HAP-1 (cell line): ENCODE measurements around the gene UBL4A.

Experiments used
- DNase-seq, 2 experiments: peaks; one replicate each; pipeline ENCODE4 v3.0.0-alpha.2; 2016 to 2020; ENCODE audit warnings: low spot score in 2 of 2
- H3K27me3 ChIP-seq: fragments of 250-450 bp; sonication (Bioruptor Pico); 2 replicates; pipeline ENCODE4 v1.5.1; 2020; ENCODE audit warnings: low read depth, mild to moderate bottlenecking, moderate library complexity
- H3K36me3 ChIP-seq: fragments of 250-450 bp; sonication (Bioruptor Pico); replicated peaks from 2 replicates; pipeline ENCODE4 v1.5.1; 2020; ENCODE audit warnings: mild to moderate bottlenecking
- H3K4me1 ChIP-seq: fragments of 250-450 bp; sonication (Bioruptor Pico); 2 replicates; pipeline ENCODE4 v1.5.1; 2020; ENCODE audit warnings: mild to moderate bottlenecking
- H3K4me3 ChIP-seq: fragments of 250-450 bp; sonication (Bioruptor Pico); 2 replicates; pipeline ENCODE4 v1.5.1; 2020; ENCODE audit warnings: mild to moderate bottlenecking, moderate library complexity
- H3K9me3 ChIP-seq: fragments of 250-450 bp; sonication (Bioruptor Pico); 2 replicates; pipeline ENCODE4 v1.5.1; 2020; ENCODE audit warnings: mild to moderate bottlenecking, moderate library complexity
- in situ Hi-C: fragments of 300-500 bp; cut with MboI; formaldehyde crosslinking; loops from 3 replicates; pipeline ENCODE4 v1.14.3; 2020; ENCODE audit warnings: low sequenced_read_pairs, inconsistent platforms, mixed read lengths

Gene UBL4A

DNA sequence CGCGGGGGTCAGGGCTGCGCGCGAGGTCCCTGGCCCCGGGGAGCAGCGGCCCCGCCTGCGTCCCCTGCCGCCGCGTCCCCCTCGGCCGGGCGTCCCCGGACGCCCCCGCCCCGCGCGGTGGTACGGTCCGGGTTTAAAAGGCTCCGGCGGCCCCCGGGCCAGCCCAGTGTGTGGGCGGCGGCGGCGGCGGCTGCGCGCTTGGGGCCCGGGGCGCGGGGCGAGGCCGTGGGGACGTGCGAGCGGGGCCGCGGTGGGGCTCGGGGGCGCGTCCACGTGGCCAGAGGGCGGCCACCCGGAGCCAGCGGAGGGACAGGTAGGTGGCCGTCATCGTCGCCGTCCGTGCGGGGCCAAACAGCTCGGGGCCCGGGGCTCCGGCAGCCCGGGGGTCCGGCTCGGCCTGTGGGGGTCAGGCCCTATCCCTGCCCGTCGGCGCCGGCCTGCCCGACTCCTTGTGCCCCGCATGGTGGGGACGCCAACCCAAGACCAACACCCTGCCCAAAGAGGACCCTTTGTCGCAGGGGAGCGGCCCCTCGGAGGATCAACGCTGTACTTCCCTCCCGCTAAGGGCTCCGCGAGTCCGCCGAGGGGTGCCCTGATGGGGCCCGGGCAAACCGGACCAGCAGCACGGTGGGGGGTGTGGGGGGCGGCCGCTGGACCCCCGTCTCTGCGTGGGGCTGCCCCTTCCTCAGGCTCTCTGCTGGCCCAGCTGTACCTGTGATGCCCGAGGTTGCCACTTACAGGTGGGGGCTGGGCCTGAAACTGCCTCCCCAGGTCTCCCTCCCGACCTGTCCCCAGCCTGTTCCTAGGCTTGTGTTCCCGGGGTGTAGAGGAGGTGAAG lies 28.1 kb downstream of the UBL4A start, which contains the start of gene PLXNA3:
TSS of gene PLXNA3 (plus strand) at position 166 of the 838 bp plus-strand sequence. CDS start 1,903 bp downstream, outside the sequence.
- Histone ChIP-seq H3K9me3 (no peaks in the 10 kb centered on the region), H3K36me3 (peaks cover 30% of the 10 kb centered on the region), H3K27me3 (no peaks in the 10 kb centered on the region), H3K4me1 (peaks cover 10% of the 10 kb centered on the region), H3K4me3 (peak within 1 kb of the TSS; percentile 83)
- in situ Hi-C loops = no loop called here
- DNase-seq = peak; percentile 30 to 82

DNA sequence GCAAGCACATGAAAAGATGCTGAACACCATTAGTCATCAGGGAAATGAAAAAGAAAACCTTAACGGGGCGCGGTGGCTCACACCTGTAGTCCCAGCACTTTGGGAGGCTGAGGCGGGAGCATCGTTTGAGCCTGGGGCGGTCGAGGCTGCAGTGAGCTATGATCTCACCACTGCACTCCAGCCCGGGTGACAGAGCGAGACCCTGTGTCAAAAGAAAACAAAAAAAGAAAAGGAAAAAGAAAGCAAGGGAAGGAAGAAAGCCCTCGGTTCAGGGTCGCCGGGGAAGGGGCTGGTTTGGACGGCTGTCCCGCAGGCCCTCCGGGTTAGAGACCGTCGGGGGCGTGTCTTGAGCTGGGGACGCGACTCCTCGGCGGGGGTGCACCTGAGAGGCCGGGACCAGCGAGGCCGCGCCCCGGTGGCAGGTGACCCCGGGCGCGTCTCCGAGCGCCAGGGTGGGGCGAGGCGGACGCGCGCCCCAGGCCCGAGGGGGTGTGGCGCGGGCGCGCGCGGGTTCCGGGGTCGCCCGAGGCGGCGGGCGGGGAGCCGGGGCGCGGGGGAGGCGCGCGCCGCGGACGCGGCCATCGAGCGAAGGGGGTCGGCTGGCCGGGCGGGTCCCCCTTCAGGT lies 28.8 kb downstream of the UBL4A start:
- no peaks in the 10 kb centered on the region for H3K27me3 ChIP-seq
- H3K9me3 ChIP-seq = no peaks in the 10 kb centered on the region
- in situ Hi-C loops = no loop called here
- H3K4me1 ChIP-seq = peaks cover 10% of the 10 kb centered on the region
- H3K4me3 ChIP-seq = peak overlapping the region; percentile 43
- H3K36me3 ChIP-seq = peaks cover 24% of the 10 kb centered on the region
- DNase-seq = peak; percentile 34 to 79

DNA sequence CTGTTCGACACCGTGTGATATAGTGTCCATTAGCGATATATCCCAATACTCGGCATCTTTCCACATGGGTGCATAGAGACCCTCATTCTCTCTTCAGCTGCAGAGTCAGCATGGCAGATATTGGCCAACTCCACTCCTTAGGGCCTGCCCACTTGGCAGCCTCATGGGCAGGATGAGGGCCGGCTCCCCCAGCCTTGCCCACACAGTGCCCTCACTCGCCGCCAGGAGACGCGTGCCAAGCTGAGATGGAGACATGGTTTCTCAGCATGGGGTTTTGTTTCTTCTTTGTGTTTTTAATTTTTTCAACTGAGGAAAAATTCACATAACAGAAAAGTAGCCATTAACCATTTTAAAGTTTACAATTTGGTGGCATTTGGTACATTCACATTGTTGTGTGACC lies 33.6 kb downstream of the UBL4A start:
- in situ Hi-C loops = no loop called here
- DNase-seq = no peak
- no peaks in the 10 kb centered on the region for H3K27me3 ChIP-seq

DNA sequence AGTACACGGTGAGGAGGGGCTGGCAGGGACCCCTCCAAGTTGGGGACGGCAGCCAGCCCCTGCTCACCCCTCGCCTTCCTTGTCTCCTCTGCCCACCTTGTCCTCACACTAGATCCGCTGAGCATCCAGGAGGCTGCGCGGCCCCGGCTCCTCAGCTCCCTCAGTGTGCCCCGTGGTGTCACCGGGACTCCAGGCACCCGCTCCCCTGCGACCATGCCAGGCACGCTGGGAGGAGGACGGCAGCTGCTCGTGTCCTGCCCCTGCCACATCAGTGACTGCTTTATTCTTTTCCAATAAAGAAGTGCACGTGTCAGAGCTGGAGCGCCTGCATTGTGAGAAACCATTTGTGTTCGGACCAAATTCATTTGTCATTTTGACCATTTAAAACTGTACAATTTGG lies 36.1 kb downstream of the UBL4A start:
- peaks cover 56% of the 10 kb centered on the region for H3K36me3 ChIP-seq
- no peaks in the 10 kb centered on the region for H3K9me3 ChIP-seq
- in situ Hi-C loops = no loop called here

More for the DNA sequence above, 33.6 kb downstream of the UBL4A start:
- peaks cover 31% of the 10 kb centered on the region for H3K36me3 ChIP-seq
- H3K4me1 ChIP-seq = peaks cover 4% of the 10 kb centered on the region; the same call in 1 of the 2 replicates
- no peak overlapping the region for H3K4me3 ChIP-seq
- no peaks in the 10 kb centered on the region for H3K9me3 ChIP-seq

DNA sequence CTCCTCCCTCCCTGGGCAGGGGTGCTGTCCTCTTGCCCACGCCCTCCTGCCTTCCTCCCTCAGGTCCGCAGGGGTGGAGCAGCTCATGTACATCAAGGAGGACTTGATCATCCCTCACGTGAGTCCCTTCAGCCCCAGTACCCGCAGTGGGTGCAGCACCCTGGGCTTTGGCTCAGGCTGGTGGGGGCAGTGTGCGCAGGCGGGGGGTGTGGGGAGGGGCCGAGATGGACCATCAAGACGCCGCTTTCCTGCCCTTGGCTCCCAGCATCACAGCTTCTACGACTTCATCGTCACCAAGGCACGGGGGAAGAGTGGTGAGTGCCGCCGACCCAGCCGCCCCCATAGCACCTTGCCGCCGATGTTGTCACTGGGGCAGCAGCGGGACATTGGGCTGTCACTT lies 36.8 kb downstream of the UBL4A start:
- in situ Hi-C loops = no loop called here

More for the DNA sequence above, 36.1 kb downstream of the UBL4A start:
- no peaks in the 10 kb centered on the region for H3K4me1 ChIP-seq
- H3K4me3 ChIP-seq = no peak overlapping the region
- DNase-seq = no peak
- no peaks in the 10 kb centered on the region for H3K27me3 ChIP-seq

DNA sequence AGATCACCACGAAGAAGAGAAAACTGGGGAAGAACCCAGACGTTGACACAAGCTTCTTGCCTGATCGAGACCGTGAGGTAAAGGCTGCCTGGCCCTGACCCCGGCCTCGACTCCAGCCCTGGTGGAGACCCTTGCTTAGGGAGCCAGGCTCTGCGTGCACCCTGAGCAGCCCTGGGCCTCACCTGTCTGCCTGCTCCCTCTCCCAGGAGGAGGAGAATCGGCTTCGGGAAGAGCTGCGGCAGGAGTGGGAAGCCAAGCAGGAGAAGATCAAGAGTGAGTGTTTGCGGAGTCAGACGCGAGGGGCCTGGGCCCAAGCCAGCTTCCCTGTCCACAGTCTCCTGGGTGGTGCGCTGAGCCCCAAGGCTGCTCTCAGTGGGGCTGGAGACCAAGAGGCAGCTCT lies 37.9 kb downstream of the UBL4A start:
- Histone ChIP-seq H3K4me1 (peaks cover 8% of the 10 kb centered on the region), H3K36me3 (peaks cover 57% of the 10 kb centered on the region), H3K4me3 (no peak overlapping the region), H3K27me3 (no peaks in the 10 kb centered on the region), H3K9me3 (no peaks in the 10 kb centered on the region)
- in situ Hi-C loops = no loop called here
- DNase-seq = no peak

More for the DNA sequence above, 36.8 kb downstream of the UBL4A start:
- Histone ChIP-seq H3K4me1 (peaks cover 5% of the 10 kb centered on the region), H3K27me3 (no peaks in the 10 kb centered on the region), H3K9me3 (no peaks in the 10 kb centered on the region), H3K4me3 (no peak overlapping the region), H3K36me3 (peaks cover 56% of the 10 kb centered on the region)
- no peak for DNase-seq

DNA sequence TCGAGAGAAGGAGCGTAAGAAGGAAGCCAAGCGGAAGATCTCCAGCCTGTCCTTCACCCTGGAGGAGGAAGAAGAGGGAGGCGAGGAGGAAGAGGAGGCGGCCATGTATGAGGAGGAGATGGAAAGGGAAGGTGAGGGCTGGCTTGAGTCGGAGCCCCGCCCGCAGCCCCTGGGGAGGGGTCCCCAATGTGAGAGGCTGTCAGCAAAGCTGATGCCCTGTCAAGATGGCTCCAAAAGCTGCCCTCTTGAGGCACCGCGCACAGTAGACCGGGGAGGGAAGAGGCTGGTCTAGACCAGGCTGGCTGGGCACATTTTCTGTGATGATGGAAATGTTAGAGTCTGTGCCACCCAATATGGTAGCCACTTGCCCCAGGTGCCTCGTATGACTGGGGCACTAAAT lies 40.0 kb downstream of the UBL4A start:
- Histone ChIP-seq H3K9me3 (no peaks in the 10 kb centered on the region), H3K36me3 (peaks cover 74% of the 10 kb centered on the region), H3K4me1 (peaks cover 11% of the 10 kb centered on the region), H3K27me3 (no peaks in the 10 kb centered on the region), H3K4me3 (no peak overlapping the region)
- in situ Hi-C loops = no loop called here
- DNase-seq = no peak

DNA sequence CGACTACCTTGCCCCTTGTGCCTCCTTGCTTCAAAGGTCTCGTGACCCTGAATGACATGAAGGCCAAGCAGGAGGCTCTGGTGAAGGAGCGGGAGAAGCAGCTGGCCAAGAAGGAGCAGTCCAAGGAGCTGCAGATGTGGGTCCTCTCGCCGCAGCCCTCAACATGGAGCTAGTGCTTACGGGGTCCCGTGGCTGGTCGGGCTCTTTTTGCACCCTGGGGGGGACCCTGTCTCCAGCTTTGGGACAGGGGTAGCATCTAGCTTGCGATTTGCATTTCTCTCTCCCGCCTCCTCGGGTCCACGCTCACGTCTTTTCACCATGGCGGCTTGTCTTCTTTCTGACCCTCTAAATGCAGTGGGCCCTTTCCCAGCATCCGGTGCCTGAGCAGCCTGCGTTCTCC lies 40.6 kb downstream of the UBL4A start:
- DNase-seq = no peak
- H3K36me3 ChIP-seq = peaks cover 73% of the 10 kb centered on the region
- H3K4me1 ChIP-seq = peaks cover 11% of the 10 kb centered on the region
- in situ Hi-C loops = no loop called here
- H3K4me3 ChIP-seq = no peak overlapping the region
- no peaks in the 10 kb centered on the region for H3K9me3 ChIP-seq
- H3K27me3 ChIP-seq = no peaks in the 10 kb centered on the region

DNA sequence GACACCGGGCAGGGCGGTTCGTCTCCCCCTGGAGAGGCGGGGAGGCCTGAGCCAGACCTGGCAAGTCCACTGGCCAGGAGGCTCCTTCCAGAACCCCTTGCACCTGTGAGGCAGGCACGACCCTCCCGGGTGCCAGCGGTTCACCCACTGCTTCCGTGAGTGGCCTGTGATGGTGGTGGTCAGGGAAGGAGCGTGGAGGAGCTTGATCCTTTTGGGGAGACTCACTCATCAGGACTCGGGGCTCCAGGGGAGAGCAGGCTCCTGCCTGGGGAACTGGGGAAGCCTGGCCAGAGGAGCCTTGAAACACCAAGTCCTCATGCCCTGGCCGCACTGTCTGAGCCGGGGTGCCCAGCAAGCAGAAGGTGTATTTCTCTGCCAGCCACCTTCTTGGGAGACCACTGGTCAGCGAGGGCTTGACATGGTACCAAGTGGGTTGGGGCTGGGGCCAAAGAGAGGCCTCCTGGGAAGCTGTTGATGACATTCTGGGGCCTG lies 41.6 kb downstream of the UBL4A start:
- Histone ChIP-seq H3K4me1 (peaks cover 11% of the 10 kb centered on the region), H3K27me3 (no peaks in the 10 kb centered on the region), H3K4me3 (peak overlapping the region; percentile 62), H3K36me3 (peaks cover 71% of the 10 kb centered on the region), H3K9me3 (no peaks in the 10 kb centered on the region)
- no peak for DNase-seq
- in situ Hi-C loops = no loop called here

DNA sequence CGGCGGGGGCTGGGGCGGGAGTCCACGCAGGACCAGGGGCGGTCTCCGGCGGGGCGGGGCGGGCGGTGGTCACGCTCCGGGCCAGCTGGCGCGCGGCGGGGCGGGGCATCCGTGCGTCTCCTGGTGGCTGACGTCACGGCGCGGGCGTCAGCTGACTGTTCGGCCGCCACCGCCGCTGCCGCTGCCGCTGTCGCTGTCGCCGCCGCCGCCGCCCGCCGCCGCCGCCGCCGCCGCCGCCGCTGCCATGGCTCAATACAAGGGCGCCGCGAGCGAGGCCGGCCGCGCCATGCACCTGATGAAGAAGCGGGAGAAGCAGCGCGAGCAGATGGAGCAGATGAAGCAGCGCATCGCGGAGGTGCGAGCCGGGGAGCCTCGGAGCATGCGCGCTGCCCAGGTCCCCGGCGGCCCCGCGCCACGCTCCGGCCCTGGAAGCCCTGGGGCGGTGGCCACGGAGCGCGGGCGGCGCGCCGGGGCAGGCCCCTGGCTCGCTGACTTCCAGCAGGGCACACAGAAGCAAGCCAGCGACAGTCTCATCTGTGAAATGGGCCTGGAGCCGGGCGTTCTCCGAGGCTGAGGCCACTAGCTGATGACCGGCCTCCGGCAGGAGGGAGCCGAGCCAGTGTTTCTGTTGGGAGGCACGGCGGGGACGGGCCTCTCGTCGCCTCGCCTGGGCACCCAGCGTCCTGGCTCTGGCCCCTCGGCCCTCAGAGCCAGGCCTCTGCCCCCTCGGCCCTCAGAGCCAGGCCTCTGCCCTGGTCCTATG lies 42.2 kb downstream of the UBL4A start, which contains the start of gene FAM50A:
TSS of gene FAM50A (plus strand) at position 150 of the 763 bp plus-strand sequence. CDS start at position 245, 95 bp downstream.
- Histone ChIP-seq H3K27me3 (no peaks in the 10 kb centered on the region), H3K36me3 (peaks cover 71% of the 10 kb centered on the region), H3K4me3 (peak within 1 kb of the TSS; percentile 62), H3K9me3 (no peaks in the 10 kb centered on the region), H3K4me1 (peaks cover 11% of the 10 kb centered on the region)
- in situ Hi-C loops = no loop called here
- DNase-seq = peak; percentile 67 to 88

DNA sequence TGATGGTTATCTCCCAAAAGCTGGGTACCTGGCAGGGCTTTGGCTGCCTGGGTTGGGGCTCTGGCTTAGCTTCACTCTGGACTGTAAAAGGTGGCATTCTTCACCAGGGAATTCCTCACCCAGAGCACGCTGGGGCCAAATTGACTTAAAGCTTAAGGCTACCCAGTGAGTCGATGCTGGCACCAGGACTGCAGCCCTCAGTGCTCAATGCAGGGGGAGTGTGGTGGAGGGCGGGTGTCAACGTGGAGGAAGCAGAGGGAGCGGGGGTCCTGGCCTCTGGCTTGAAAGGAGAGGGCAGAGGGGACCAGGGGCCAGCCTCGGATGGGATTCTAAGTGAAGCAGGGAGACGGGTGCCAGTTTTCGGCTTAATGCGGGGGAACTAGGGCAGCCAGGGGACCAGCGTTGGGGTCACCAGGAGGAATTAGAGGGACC lies 42.9 kb downstream of the UBL4A start:
- in situ Hi-C loops = no loop called here
- Histone ChIP-seq H3K27me3 (no peaks in the 10 kb centered on the region), H3K36me3 (peaks cover 71% of the 10 kb centered on the region), H3K4me1 (peaks cover 11% of the 10 kb centered on the region), H3K9me3 (no peaks in the 10 kb centered on the region), H3K4me3 (peak overlapping the region; percentile 30)
- no peak for DNase-seq

DNA sequence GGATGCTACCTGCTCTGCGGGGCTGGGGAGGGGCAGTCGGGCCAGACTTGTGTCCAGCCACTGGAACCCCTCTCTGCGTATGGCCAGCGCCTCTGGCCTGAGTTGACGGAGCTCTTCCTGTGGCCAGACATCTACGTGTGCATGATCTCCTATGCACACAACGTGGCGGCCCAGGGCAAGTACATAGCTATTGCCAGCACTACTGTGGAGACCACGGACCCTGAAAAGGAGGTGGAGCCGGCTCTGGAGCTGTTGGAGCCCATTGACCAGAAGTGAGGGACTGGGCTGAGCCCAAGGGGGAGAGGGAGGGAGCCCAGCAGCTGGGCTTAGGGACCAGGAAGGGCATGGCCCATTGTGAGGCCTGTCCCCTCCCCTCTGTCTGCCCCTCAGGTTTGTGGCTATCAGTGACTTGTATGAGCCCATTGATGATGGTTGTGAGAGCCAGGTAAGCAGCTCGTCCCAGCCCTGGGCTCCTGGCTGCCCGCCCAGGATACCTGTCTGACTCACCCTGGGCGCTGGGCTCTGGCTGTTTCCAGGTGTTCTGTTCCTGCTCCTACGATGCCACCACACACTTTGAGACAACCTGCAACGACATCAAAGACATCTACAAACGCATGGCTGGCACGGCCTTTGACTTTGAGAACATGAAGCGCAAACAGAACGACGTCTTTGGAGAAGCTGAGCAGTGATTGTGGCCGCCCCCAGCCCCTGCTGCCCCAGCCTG lies 44.3 kb downstream of the UBL4A start:
- H3K27me3 ChIP-seq = no peaks in the 10 kb centered on the region
- H3K4me1 ChIP-seq = peaks cover 11% of the 10 kb centered on the region
- in situ Hi-C loops = no loop called here
- no peak overlapping the region for H3K4me3 ChIP-seq
- peaks cover 66% of the 10 kb centered on the region for H3K36me3 ChIP-seq
- no peak for DNase-seq
- no peaks in the 10 kb centered on the region for H3K9me3 ChIP-seq

DNA sequence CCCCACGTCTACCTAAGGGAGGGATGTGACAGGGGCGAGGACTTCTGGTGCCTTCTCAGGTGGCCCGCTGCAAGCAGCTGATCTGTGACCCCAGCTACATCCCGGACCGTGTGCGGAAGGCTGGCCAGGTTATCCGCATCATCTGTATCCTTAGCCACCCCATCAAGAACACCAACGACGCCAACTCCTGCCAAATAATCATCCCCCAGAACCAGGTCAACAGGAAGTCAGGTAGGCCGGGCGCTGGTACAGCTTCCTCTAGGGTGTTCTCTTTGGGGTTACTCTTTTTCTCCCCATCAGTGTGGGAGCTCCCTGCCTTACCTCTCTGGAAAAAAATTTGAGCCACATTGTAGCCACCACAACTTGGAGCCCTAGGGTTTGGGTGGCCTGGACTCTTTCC lies 44.9 kb downstream of the UBL4A start:
- Histone ChIP-seq H3K36me3 (peaks cover 60% of the 10 kb centered on the region), H3K4me3 (no peak overlapping the region), H3K4me1 (peaks cover 11% of the 10 kb centered on the region), H3K27me3 (no peaks in the 10 kb centered on the region), H3K9me3 (no peaks in the 10 kb centered on the region)
- in situ Hi-C loops = no loop called here
- DNase-seq = no peak
